HG02571 (cell line): ENCODE measurements around the gene AFF4.
"Not testable (repeated sequence)": the region's sequence is repeated elsewhere in the genome, so short reads cannot be mapped to it uniquely, and the experiment has no call there.

Source experiments
- ATAC-seq: cut with Tn5 transposase; IDR thresholded peaks from one replicate; pipeline ENCODE4 v1.9.1; 2021; ENCODE audit warnings: mild to moderate bottlenecking, moderate library complexity; ENCODE audit not compliant: unreplicated experiment

The AFF4 gene

GRCh38 chr5:132961123-132961815, 2.2 kb downstream of the AFF4 start:
- ATAC-seq: not testable (repeated sequence)

GRCh38 chr5:132956166-132956799, 7.2 kb downstream of the AFF4 start:
- ATAC-seq: not testable (repeated sequence)

- ATAC-seq: no peak
Observed at GRCh38 chr5:132953710-132954109, 9.7 kb downstream of the AFF4 start.

- no peak for ATAC-seq
Observed at GRCh38 chr5:132952829-132953228, 10.6 kb downstream of the AFF4 start.

GRCh38 chr5:132951897-132952296, 11.5 kb downstream of the AFF4 start:
- no peak for ATAC-seq

GRCh38 chr5:132949136-132949535, 14.3 kb downstream of the AFF4 start:
- ATAC-seq: no peak

GRCh38 chr5:132947671-132948070, 15.8 kb downstream of the AFF4 start:
- no peak for ATAC-seq

GRCh38 chr5:132945315-132945714, 18.1 kb downstream of the AFF4 start:
- ATAC-seq: not testable (repeated sequence)

GRCh38 chr5:132943362-132944022, 19.9 kb downstream of the AFF4 start:
- ATAC-seq: no peak

GRCh38 chr5:132941331-132941730, 22.1 kb downstream of the AFF4 start:
- no peak for ATAC-seq

GRCh38 chr5:132928062-132928407, 35.4 kb downstream of the AFF4 start:
- ATAC-seq: no peak

GRCh38 chr5:132927355-132928061, 35.9 kb downstream of the AFF4 start:
- ATAC-seq: no peak

GRCh38 chr5:132926437-132926836, 37.0 kb downstream of the AFF4 start:
- ATAC-seq: no peak

- no peak for ATAC-seq
Observed at GRCh38 chr5:132916086-132916485, 47.3 kb downstream of the AFF4 start.

GRCh38 chr5:132915681-132916080, 47.8 kb downstream of the AFF4 start:
- no peak for ATAC-seq

- no peak for ATAC-seq
Observed at GRCh38 chr5:132909702-132910101, 53.7 kb downstream of the AFF4 start.

- ATAC-seq: no peak
Observed at GRCh38 chr5:132907161-132907560, 56.3 kb downstream of the AFF4 start.

GRCh38 chr5:132905938-132906337, 57.5 kb downstream of the AFF4 start:
- ATAC-seq: no peak

GRCh38 chr5:132901730-132902129, 61.7 kb downstream of the AFF4 start:
- no peak for ATAC-seq

- no peak for ATAC-seq
Observed at GRCh38 chr5:132901036-132901435, 62.4 kb downstream of the AFF4 start.

- ATAC-seq: no peak
Observed at GRCh38 chr5:132898094-132898493, 65.3 kb downstream of the AFF4 start.

- no peak for ATAC-seq
Observed at GRCh38 chr5:132896685-132897084, 66.7 kb downstream of the AFF4 start.
